ENCODE measurements around the gene MRM2. TPM values are rescaled to one million over a fixed set of nuclear protein-coding genes. Genes with fewer than 3 reads are reported as not detected.

Gene MRM2
- total RNA-seq, 2 experiments from 2014 or later, result 3.6 to 3.7 TPM

- ATAC-seq (ENCODE audit: poor library complexity), result no peak
- Mint-ChIP-seq H3K4me1 (ENCODE audit: low read depth) (no peaks in the 10 kb centered on the region), H3K27me3 (no peaks in the 10 kb centered on the region), H3K4me3 (no peak overlapping the region), H3K9me3 (no peaks in the 10 kb centered on the region), H3K36me3 (ENCODE audit: low read depth) (peaks cover 68% of the 10 kb centered on the region), H3K27ac (no peak overlapping the region)
- no peak overlapping the region for H3K27ac ChIP-seq (ENCODE audit: low read depth in 1 of 2, low read length in 2 of 2)
- TF ChIP-seq CTCF (IDR thresholded peaks at IDR 0.05), result no peak
- DNase-seq, result no peak
- ChIA-PET CTCF (no interaction called here), POLR2A (no interaction called here)
- H3K9me3 ChIP-seq (ENCODE audit: control insufficient read depth in 1 of 2, insufficient read depth in 1 of 2, low read length in 2 of 2), result peaks cover 2 to 5% of the 10 kb centered on the region in 2 experiments
- no peaks in the 10 kb centered on the region for H3K4me1 ChIP-seq (ENCODE audit: insufficient read depth, low read length)
- H3K4me3 ChIP-seq (ENCODE audit: low read length), result no peak overlapping the region
- H3K36me3 ChIP-seq (ENCODE audit: insufficient read depth, low read length), result peaks cover 5% of the 10 kb centered on the region
- intact Hi-C loops (cut with DNase I, micrococcal nuclease), result no loop called here
- H3K27me3 ChIP-seq (ENCODE audit: control insufficient read depth in 1 of 2, insufficient read depth in 2 of 2, low read length in 2 of 2), result no peaks in the 10 kb centered on the region
These were observed 51.5 kb downstream of the MRM2 start for GRCh38 chr7:2190531-2190930.

DNA sequence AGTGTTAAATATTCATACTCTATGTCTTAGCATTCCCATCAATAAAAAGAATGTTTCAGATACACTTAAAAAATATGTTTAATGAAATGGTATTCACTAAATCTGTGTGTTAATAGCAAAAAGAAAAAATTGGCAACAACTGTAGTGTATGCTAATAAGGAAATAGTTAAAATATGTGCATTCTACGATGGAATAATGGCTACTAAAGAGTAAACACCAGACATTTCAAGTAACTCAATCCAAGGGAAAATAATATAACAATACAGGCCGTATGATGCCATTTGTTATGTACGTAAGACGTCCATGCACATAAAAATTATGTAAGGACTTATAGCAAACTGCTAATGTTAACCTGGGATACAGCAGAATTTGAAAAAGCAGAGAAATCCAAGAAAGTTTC is 55.8 kb downstream of the MRM2 start:
- H3K9me3 ChIP-seq (ENCODE audit: control insufficient read depth in 1 of 2, insufficient read depth in 1 of 2, low read length in 2 of 2), result no peaks in the 10 kb centered on the region
- TF ChIP-seq CTCF (IDR thresholded peaks at IDR 0.05), result no peak
- CTCF ChIA-PET, result no interaction called here
- H3K4me3 Mint-ChIP-seq, result no peak overlapping the region
- no peaks in the 10 kb centered on the region for H3K4me1 Mint-ChIP-seq (ENCODE audit: low read depth)
- peaks cover 60% of the 10 kb centered on the region for H3K36me3 Mint-ChIP-seq (ENCODE audit: low read depth)
- intact Hi-C loops (cut with DNase I, micrococcal nuclease), result no loop called here
- no peak overlapping the region for H3K4me3 ChIP-seq (ENCODE audit: low read length)
- no peaks in the 10 kb centered on the region for H3K4me1 ChIP-seq (ENCODE audit: insufficient read depth, low read length)
- no peaks in the 10 kb centered on the region for H3K27me3 Mint-ChIP-seq
- H3K9me3 Mint-ChIP-seq, result no peaks in the 10 kb centered on the region
- no peak overlapping the region for H3K27ac Mint-ChIP-seq
- no peak overlapping the region for H3K27ac ChIP-seq (ENCODE audit: low read depth in 1 of 2, low read length in 2 of 2)
- ATAC-seq (ENCODE audit: poor library complexity) (no peak), DNase-seq (no peak)
- no peaks in the 10 kb centered on the region for H3K36me3 ChIP-seq (ENCODE audit: insufficient read depth, low read length)
- POLR2A ChIA-PET, result no interaction called here
- H3K27me3 ChIP-seq (ENCODE audit: control insufficient read depth in 1 of 2, insufficient read depth in 2 of 2, low read length in 2 of 2), result no peaks in the 10 kb centered on the region

DNA sequence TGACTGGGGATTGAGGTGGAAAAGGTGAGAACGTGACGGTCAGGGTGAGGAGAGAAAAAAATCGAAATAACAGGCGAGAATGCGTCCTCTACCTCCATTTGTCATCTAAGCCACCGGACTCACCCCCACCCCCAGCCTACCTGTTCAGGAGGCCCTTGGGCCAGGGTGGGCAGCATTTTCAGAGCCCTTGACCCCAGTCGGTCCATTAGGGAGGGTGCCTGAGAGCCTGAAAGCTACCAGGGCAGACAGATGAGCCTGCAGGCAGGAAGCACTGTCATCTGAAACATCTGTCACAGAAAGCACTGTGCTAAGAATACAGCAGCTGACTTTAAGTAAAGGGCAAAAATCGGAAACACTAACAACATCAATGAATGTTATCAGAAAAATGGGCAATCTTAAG is 56.3 kb downstream of the MRM2 start:
- no peak overlapping the region for H3K27ac Mint-ChIP-seq
- Histone ChIP-seq H3K27me3 (ENCODE audit: control insufficient read depth in 1 of 2, insufficient read depth in 2 of 2, low read length in 2 of 2) (no peaks in the 10 kb centered on the region), H3K27ac (ENCODE audit: low read depth in 1 of 2, low read length in 2 of 2) (no peak overlapping the region), H3K4me3 (ENCODE audit: low read length) (no peak overlapping the region), H3K36me3 (ENCODE audit: insufficient read depth, low read length) (no peaks in the 10 kb centered on the region), H3K4me1 (ENCODE audit: insufficient read depth, low read length) (no peaks in the 10 kb centered on the region), H3K9me3 (ENCODE audit: control insufficient read depth in 1 of 2, insufficient read depth in 1 of 2, low read length in 2 of 2) (no peaks in the 10 kb centered on the region)
- CTCF ChIA-PET, result no interaction called here
- no peak for ATAC-seq (ENCODE audit: poor library complexity)
- no peak for TF ChIP-seq CTCF (IDR thresholded peaks at IDR 0.05)
- POLR2A ChIA-PET, result no interaction called here
- peaks cover 59% of the 10 kb centered on the region for H3K36me3 Mint-ChIP-seq (ENCODE audit: low read depth)
- no peaks in the 10 kb centered on the region for H3K4me1 Mint-ChIP-seq (ENCODE audit: low read depth)
- intact Hi-C loops (cut with DNase I, micrococcal nuclease), result no loop called here
- no peak for DNase-seq
- H3K9me3 Mint-ChIP-seq, result no peaks in the 10 kb centered on the region
- no peaks in the 10 kb centered on the region for H3K27me3 Mint-ChIP-seq
- H3K4me3 Mint-ChIP-seq, result no peak overlapping the region

Small RNAs within 50 kb of the gene (microRNA-seq; reads per million reads assigned to microRNA genes)
- gene MIR6836 (ENCODE audit: borderline microRNAs expressed, borderline replicate concordance), result not detected

Other genes with a start within 250 kb of the MRM2 start
- gene MAD1L1, start 9.3 kb downstream of the MRM2 start, total RNA-seq, result 100 to 1,000 TPM; 157 to 160 TPM
- gene NUDT1, start within 50 bp of the MRM2 start, total RNA-seq, result 10 to 100 TPM; 12.8 to 13.0 TPM
- gene SNX8, start 72.2 kb upstream of the MRM2 start, total RNA-seq, result 1 to 10 TPM; 4.2 to 4.5 TPM
- gene EIF3B, start 112.6 kb upstream of the MRM2 start, total RNA-seq, result 100 to 1,000 TPM; 166 to 167 TPM
- 1 to 10 TPM; 6.6 to 8.6 TPM for gene CHST12, start 161.4 kb upstream of the MRM2 start, total RNA-seq
- gene GRIFIN, start 234.2 kb upstream of the MRM2 start, total RNA-seq, result not detected

All from CD4-positive, alpha-beta T cell (primary cell).